HFFc6 (cell line): ENCODE measurements around the gene WIPF2. TPM values are rescaled to one million over a fixed set of nuclear protein-coding genes. Genes with fewer than 3 reads are reported as not detected.
A peak's percentile ranks its signal among the peaks of the same experiment; 100 is the strongest.

ENCODE experiments used
- DNase-seq: peaks from one replicate; pipeline ENCODE4 v3.0.0-alpha.2; 2018
- H3K27ac Mint-ChIP-seq: 2 replicates; pipeline ENCODE4 v1.8.0; 2020; ENCODE audit warnings: mild to moderate bottlenecking, mixed read lengths
- H3K27me3 Mint-ChIP-seq: 2 replicates; pipeline ENCODE4 v1.8.0; 2021; ENCODE audit warnings: mild to moderate bottlenecking, moderate library complexity, mixed read lengths; ENCODE audit not compliant: insufficient read depth
- H3K36me3 Mint-ChIP-seq: 2 replicates; pipeline ENCODE4 v1.8.0; 2021; ENCODE audit warnings: low read depth, mixed read lengths
- H3K4me1 Mint-ChIP-seq: 2 replicates; pipeline ENCODE4 v1.8.0; 2020; ENCODE audit warnings: low read depth, mixed read lengths
- H3K4me3 Mint-ChIP-seq: 2 replicates; pipeline ENCODE4 v1.8.0; 2020; ENCODE audit warnings: mild to moderate bottlenecking, moderate library complexity, mixed read lengths
- H3K9me3 Mint-ChIP-seq: 2 replicates; pipeline ENCODE4 v1.8.0; 2020; ENCODE audit warnings: mild to moderate bottlenecking, mixed read lengths
- total RNA-seq, 6 experiments: library from RNA; stranded (reverse); fragmentation: NEBNext Ultra II Directional; extraction: Animal tissue kit (Norgen Biotek cat#: 25700); gene quantifications; 2 replicates in 1 of 6; 3 replicates in 5 of 6; pipeline ENCODE4 v1.2.3, GENCODE V29; 2021
- TF ChIP-seq, protein P1 (sequence below): fragments of 200-600 bp; sonication (generic); IDR thresholded peaks from 2 replicates; pipeline ENCODE4 v1.5.0; 2021; ENCODE audit warnings: antibody characterized with exemption, mild to moderate bottlenecking

Gene WIPF2
- total RNA-seq, 6 experiments from 2014 or later: 24.8 to 33.5 (median 29.8) TPM

DNA sequence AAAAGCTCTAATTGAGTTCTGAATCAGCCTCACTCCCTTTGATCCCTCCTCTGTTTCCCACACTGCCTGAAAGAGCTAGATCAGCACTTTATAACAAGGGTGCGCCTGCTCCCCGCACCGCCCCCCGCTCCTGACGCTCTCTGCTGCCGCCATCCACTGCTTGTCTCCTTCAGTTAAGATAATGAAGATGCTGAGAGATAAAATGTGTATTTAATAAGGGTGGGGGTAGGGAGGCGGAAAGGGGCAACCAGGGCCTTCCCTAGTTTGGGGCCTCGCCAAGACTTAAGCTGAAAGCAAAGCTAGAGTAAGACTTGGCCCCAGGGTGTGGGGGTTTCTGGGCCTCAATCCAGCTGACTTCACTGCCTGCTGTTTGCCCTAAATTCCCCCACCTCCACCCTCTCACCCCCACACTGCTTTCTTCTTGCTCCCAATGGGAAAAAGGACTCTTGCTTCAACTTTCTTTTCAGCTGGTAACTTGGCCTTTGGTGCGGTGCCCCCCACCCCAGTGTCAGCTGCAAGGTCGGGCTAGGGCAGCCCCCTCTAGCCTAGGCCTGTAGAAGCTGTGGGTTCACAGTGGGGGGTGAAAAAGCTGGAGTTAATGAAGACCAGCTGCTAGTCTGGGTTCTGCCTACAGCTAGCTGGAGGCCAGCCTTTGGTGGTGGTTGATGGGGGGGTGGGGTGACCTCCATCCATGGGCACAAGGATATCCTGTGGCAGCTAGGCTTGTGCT, 88.1 kb downstream of the WIPF2 start:
- TF ChIP-seq, protein P1, sequence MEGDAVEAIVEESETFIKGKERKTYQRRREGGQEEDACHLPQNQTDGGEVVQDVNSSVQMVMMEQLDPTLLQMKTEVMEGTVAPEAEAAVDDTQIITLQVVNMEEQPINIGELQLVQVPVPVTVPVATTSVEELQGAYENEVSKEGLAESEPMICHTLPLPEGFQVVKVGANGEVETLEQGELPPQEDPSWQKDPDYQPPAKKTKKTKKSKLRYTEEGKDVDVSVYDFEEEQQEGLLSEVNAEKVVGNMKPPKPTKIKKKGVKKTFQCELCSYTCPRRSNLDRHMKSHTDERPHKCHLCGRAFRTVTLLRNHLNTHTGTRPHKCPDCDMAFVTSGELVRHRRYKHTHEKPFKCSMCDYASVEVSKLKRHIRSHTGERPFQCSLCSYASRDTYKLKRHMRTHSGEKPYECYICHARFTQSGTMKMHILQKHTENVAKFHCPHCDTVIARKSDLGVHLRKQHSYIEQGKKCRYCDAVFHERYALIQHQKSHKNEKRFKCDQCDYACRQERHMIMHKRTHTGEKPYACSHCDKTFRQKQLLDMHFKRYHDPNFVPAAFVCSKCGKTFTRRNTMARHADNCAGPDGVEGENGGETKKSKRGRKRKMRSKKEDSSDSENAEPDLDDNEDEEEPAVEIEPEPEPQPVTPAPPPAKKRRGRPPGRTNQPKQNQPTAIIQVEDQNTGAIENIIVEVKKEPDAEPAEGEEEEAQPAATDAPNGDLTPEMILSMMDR: no peak
- Mint-ChIP-seq H3K27me3 (peaks cover 2% of the 10 kb centered on the region), H3K4me1 (peaks cover 33% of the 10 kb centered on the region), H3K36me3 (no peaks in the 10 kb centered on the region), H3K9me3 (no peaks in the 10 kb centered on the region), H3K27ac (no peak overlapping the region), H3K4me3 (no peak overlapping the region)
- peak; percentile 56 for DNase-seq

DNA sequence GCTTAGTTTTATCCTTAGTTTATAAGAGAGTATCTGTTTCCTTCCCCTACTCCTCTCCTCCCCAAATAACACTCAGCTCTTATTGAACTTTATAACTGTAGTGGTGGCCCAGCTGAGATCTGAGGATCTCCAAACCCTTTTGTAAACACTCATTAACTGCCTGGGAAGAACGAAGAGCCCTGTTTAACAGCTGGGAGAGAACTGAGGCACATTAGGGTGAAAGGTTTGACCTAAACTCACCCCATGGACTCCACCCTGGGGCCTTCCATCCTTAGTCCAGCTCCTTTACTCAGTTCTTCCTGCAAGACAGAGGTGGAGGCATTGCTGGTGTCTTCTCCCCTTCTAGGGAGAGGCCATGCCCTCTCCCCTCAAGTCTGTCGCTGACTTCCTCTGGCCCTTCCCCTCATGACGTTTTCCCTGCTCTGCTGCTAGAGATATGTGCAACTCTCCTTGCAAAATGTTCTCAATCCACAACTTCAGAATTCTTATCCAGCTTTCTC, 88.7 kb downstream of the WIPF2 start:
- Mint-ChIP-seq H3K4me3 (no peak overlapping the region), H3K9me3 (no peaks in the 10 kb centered on the region), H3K27ac (no peak overlapping the region), H3K4me1 (peaks cover 27% of the 10 kb centered on the region), H3K36me3 (no peaks in the 10 kb centered on the region), H3K27me3 (peaks cover 2% of the 10 kb centered on the region)
- DNase-seq: no peak
- TF ChIP-seq, protein P1: no peak

DNA sequence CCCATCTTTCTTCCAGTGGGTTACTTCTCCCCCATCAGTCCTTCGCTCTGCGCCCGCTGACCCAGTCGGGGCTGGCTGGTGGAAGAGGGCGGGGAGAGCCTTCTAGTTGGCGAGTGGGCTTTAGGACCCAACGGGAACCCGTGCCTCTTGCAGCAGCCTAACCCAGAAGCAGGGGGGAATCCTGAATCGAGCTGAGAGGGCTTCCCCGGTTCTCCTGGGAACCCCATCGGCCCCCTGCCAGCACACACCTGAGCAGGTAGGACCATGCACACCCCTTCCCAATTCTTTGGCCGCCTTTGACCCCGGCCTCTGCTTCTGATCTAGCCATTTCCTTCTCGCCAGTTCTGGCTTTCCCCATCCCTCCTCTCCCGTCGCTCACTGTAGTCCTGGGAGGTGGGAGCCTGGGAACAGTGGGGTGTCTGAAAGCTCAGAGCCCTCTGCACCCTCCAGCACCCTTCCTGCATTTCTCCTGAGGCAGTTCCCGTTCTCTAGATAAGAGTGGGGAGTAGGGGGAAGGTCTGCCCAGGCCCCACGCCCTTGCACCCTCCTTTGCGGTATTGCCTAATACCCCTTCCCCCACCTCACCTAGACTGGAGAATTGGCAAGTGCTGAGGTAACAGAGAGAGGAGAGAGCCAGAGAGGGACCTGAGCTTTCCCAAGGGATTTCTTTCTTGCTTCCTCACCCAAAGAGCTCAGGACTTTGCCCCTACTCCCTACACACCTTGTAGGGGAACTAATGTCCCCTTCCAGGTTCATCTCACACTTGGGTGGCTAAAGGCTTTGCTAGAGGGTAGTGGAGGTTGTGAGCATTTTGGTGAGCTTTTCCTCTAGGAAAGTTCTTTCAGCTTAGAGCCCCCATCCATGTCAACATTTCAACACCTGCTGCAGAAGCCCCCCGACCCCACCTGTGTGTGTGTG, 90.2 kb downstream of the WIPF2 start, which contains the start of gene RARA:
TSS of gene RARA (plus strand) at position 150 of the 918 bp plus-strand sequence. CDS start 22,039 bp downstream, outside the sequence.
- Mint-ChIP-seq H3K27me3 (peaks cover under 1% of the 10 kb centered on the region), H3K9me3 (no peaks in the 10 kb centered on the region), H3K36me3 (no peaks in the 10 kb centered on the region), H3K4me1 (peaks cover 12% of the 10 kb centered on the region), H3K27ac (no peak within 1 kb of the TSS), H3K4me3 (no peak within 1 kb of the TSS; the same call in 1 of the 2 replicates)
- DNase-seq: no peak
- TF ChIP-seq, protein P1: no peak

DNA sequence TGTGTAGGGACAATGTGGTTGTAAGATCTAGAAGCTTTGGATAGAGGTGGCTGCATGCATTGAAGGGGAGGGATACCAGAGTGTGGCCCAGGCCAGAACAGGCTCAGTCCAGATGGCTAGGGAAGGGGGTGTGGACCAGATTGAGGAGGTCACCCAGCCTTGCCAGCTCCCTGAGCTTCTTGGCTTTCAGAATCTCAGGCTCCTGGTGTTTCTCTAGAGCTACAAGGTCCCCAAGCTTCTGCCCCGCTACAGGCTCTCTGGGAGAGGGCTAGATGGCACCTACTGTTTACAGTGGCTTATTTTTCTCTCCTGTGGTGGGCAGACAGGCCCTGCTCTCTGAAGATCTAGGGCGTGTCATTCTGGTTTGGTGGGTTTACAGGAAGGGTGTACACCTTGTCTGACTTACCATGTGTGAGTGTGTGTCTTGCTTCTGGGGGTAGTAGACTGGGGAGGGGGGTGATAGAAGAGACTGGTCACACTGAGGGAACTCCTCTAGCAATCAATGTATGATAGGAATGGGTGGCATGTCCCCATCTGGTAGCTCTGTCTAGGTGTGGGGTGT, 90.9 kb downstream of the WIPF2 start:
- TF ChIP-seq, protein P1: no peak
- Mint-ChIP-seq H3K4me3 (no peak overlapping the region), H3K4me1 (peaks cover 5% of the 10 kb centered on the region), H3K27me3 (no peaks in the 10 kb centered on the region; the same call in none of the 2 replicates), H3K27ac (no peak overlapping the region), H3K9me3 (no peaks in the 10 kb centered on the region), H3K36me3 (no peaks in the 10 kb centered on the region)
- DNase-seq: no peak

DNA sequence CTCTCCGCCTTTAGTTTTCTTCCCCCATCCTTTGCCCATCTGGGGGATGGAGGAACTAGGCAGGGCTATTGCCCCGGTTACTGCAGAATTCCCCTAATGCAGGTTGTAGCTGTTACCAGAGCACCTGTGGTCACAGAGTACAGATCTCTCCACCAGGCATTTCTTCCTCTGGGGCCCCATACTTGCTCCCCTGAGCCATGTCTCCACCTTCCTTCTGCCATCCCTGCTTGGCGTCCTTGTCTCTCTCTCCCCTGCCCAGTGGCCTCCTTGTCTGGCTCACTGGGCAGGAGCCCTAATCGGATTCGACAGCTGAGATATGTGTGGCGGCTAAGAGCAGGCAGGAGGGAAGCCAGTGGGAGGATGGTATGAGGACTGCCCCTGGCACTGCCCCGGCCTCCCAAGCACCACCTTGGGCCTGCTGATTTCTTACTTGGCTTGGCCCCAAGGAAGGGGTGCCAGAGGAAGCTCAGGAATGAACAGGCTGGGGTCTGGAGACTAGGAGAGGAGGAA, 91.8 kb downstream of the WIPF2 start:
- Mint-ChIP-seq H3K4me1 (no peaks in the 10 kb centered on the region; the same call in 1 of the 2 replicates), H3K36me3 (no peaks in the 10 kb centered on the region), H3K4me3 (no peak overlapping the region), H3K9me3 (no peaks in the 10 kb centered on the region), H3K27ac (peak overlapping the region; percentile 17; the same call in 1 of the 2 replicates), H3K27me3 (no peaks in the 10 kb centered on the region; the same call in none of the 2 replicates)
- DNase-seq: no peak
- TF ChIP-seq, protein P1: no peak
